NB4 (cell line): Measurements from ENCODE around the gene FAR2.

Source experiments
- CTCF ChIP-seq: IDR thresholded peaks from one replicate; pipeline ENCODE4 v1.5.1; 2012; ENCODE audit warnings: low read depth, low read length
- MAX ChIP-seq: IDR thresholded peaks from 2 replicates; pipeline ENCODE4 v1.6.1; 2011; ENCODE audit warnings: low read depth, low read length
- MYC ChIP-seq: IDR thresholded peaks from 2 replicates; pipeline ENCODE4 v1.6.1; 2011; ENCODE audit warnings: low read depth, low read length
- POLR2A ChIP-seq: IDR thresholded peaks from 2 replicates; pipeline ENCODE4 v1.6.1; 2011; ENCODE audit warnings: mild to moderate bottlenecking; ENCODE audit not compliant: insufficient read length; ENCODE audit errors: extremely low read depth

GRCh38 chr12:29207120-29207519 lies 58.0 kb downstream of the FAR2 start:
- TF ChIP-seq CTCF (no peak), POLR2A (no peak), MAX (peak; percentile 57), MYC (no peak)
